VCaP (cell line): ENCODE results near the gene POU2F3.
A peak's percentile ranks its signal among the peaks of the same experiment; 100 is the strongest.

ENCODE experiments used
- H3K27ac ChIP-seq: fragments of 450-650 bp; 2 replicates; pipeline ENCODE4 v1.5.1; 2017
- CTCF ChIP-seq: fragments of 450-650 bp; conservative IDR thresholded peaks from 2 replicates; pipeline ENCODE4 v1.5.1; 2017; ENCODE audit warnings: mild to moderate bottlenecking, moderate library complexity

The POU2F3 gene

DNA sequence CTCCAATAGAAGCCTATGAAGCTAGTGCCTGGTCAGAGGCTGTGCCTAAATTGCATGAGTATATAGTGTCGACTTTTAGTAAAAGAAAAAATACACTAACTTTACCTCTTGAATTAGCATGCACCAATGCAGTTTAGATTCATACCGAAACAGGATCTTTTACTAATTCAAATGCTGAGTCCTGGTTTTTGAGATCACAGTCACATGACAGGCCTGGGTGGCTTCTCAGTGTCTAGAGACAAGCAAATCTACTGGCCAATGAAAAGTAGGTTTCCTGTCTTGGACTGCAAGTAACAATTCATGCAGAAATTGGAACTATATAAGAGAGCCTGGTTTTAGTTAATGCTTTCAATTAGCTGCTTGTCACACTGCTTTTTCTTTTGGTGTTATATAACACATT is 103.5 kb downstream of the POU2F3 start:
- TF ChIP-seq CTCF = no peak
- no peak overlapping the region for H3K27ac ChIP-seq

DNA sequence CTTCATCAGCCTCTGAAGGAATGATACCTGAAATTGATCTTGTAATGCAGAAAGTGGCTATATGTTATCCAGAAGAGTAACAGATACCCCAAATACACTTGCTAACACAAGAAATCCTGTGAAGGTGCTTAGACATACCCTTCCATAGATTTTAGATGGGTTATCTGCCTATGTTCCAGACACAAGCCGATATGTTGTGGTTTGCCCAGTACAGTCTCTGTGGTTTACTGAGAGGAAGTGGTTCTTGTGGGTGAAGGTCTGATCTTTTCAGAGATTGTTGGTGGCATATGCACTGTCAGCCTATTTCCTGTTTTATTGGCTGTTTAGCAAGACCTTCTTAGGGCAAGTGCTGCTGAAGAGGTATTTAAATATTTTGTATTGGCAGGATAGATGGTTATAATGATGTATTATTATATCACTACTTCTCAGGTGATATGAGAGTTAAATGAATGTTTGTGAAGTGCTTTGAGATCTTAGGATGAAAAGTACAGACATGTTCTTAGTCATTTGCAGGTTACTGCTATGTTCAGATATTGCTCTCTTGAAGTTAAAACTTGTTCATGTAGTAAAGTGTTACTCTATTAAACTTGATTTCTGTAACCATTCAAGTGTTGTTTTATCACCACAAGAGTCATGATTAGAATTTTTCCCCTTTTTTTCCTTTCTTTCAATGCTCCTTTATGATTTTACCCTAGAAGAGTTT is 104.5 kb downstream of the POU2F3 start:
- H3K27ac ChIP-seq = no peak overlapping the region

DNA sequence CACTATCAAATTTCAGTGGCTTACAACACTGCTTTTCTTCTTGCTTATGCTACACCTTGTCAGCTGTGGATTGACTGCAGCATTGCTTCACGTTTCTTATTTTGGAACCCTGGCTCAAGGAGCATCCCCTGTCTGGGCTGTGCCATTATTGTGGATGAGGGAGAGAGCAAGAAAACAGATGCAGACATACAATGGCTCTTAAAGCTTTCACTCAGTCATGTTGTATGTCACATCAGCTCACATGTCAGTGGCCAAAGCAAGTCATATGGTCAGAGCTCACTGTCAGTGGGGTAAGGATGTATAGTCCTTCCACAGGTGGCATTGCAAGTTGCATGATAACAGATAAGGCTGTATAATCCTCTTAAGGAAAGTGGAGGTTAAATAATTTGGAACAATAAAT is 106.3 kb downstream of the POU2F3 start:
- peak overlapping the region; percentile 63 for H3K27ac ChIP-seq
- TF ChIP-seq CTCF = no peak

More for the DNA sequence above, 104.5 kb downstream of the POU2F3 start:
- TF ChIP-seq CTCF = no peak

- H3K27ac ChIP-seq = no peak overlapping the region
- no peak for TF ChIP-seq CTCF
These were observed 110.7 kb downstream of the POU2F3 start for GRCh38 chr11:120350637-120351036.

DNA sequence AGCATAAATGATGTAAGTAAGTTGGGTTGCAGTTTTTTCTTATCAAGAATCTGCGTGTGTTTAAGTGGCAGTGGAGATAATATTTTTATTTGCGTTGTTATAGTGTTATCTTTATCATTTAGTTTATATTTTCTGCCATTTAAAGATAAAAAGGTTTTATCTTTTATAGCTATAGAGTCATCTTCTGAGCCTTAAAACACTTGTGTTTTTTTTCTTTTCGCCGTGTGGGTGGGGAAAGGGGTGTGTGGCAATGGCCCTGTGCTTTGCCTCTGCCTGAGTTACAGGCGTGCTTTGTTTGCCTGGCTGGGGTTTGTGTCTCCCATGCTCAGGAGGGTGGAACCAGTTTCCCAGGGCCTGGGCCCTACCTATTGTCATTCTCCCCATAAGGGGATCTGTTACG is 112.5 kb downstream of the POU2F3 start:
- no peak overlapping the region for H3K27ac ChIP-seq
- no peak for TF ChIP-seq CTCF

DNA sequence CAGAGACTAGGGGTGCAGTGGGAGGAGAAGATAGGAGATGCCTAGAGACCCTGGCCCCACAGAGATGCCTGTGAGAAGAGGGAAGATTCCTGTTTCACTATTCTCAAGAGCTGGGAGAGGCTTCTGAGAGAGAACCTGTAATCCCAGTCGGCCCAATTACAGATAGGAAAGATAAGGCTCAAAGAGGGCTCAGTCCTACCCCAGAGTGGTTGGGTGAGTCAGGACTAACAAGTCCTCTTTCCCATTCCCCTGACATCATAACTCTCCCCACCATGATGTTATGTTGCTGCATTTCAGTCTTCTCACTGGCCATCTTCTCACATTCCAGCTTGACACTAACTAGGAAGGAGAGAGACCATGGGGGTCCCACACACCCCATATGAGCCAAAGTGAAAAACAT is 114.1 kb downstream of the POU2F3 start:
- no peak for TF ChIP-seq CTCF
- H3K27ac ChIP-seq = no peak overlapping the region

- TF ChIP-seq CTCF = no peak
- H3K27ac ChIP-seq = no peak overlapping the region
These were observed 114.8 kb downstream of the POU2F3 start for GRCh38 chr11:120354779-120355178.
